OCI-LY3 (cell line): ENCODE measurements around the gene EPHA10.

Experiments
- H2AFZ ChIP-seq: fragments of 200-600, 300-600 bp; shearing (Covaris generic); 2 replicates; pipeline ENCODE4 v1.6.0; 2014; ENCODE audit warnings: antibody characterized with exemption, low read depth, low read length
- H3K27ac ChIP-seq: fragments of 200-600, 300-600 bp; sonication (generic); 2 replicates; pipeline ENCODE4 v1.5.1; 2014; ENCODE audit warnings: mild to moderate bottlenecking, low read length, moderate library complexity, mixed read lengths
- H3K27me3 ChIP-seq: fragments of 200-600, 300-600 bp; sonication (generic); 2 replicates; pipeline ENCODE4 v1.6.1; 2014; ENCODE audit warnings: low read depth, low read length, mixed read lengths
- H3K36me3 ChIP-seq: fragments of 200-600, 300-600 bp; sonication (generic); replicated peaks from 2 replicates; pipeline ENCODE3; 2014; ENCODE audit warnings: low read depth, low read length, mixed read lengths
- H3K4me1 ChIP-seq: fragments of 300-600, 200-600 bp; sonication (generic); 2 replicates; pipeline ENCODE4 v1.6.1; 2014; ENCODE audit warnings: low read length, mixed read lengths
- H3K4me2 ChIP-seq: fragments of 200-600, 300-600 bp; sonication (generic); 2 replicates; pipeline ENCODE4 v1.6.1; 2014; ENCODE audit warnings: low read length, mixed read lengths
- H3K4me3 ChIP-seq: fragments of 300-600, 200-600 bp; sonication (generic); 2 replicates; pipeline ENCODE4 v1.5.1; 2014; ENCODE audit warnings: antibody characterized with exemption, mild to moderate bottlenecking, low read length, moderate library complexity
- H3K79me2 ChIP-seq: fragments of 300-600, 200-600 bp; shearing (Covaris generic); 2 replicates; pipeline ENCODE4 v1.6.1; 2014; ENCODE audit warnings: mild to moderate bottlenecking, low read length, mixed read lengths
- H3K9ac ChIP-seq: fragments of 300-600, 200-600 bp; shearing (Covaris generic); 2 replicates; pipeline ENCODE4 v1.6.0; 2014; ENCODE audit warnings: mild to moderate bottlenecking, low read length, moderate library complexity
- H3K9me3 ChIP-seq: fragments of 200-600, 300-600 bp; shearing (Covaris generic); 2 replicates; pipeline ENCODE4 v1.6.1; 2014; ENCODE audit warnings: low read length, mixed read lengths; ENCODE audit not compliant: insufficient read depth
- H4K20me1 ChIP-seq: fragments of 200-600, 300-600 bp; sonication (generic); 2 replicates; pipeline ENCODE4 v1.6.1; 2016; ENCODE audit warnings: low read length, mixed read lengths; ENCODE audit not compliant: insufficient read depth
- CTCF ChIP-seq: fragments of 200-600, 300-600 bp; sonication (generic); IDR thresholded peaks from 2 replicates; pipeline ENCODE4 v1.5.1; 2014; ENCODE audit warnings: antibody characterized with exemption, low read length, low read depth
- EZH2phosphoT487 ChIP-seq: fragments of 200-600 bp; shearing (Covaris generic); IDR thresholded peaks from 2 replicates; pipeline ENCODE4 v1.6.1; 2018; ENCODE audit warnings: antibody characterized with exemption, mixed run types, low read depth

EPHA10 gene

GRCh38 chr1:37666241-37666867 is 98.6 kb downstream of the EPHA10 start:
- no peaks in the 10 kb centered on the region for H3K27me3 ChIP-seq
- H3K4me1 ChIP-seq, result peaks cover 7% of the 10 kb centered on the region
- H3K4me2 ChIP-seq, result no peak overlapping the region
- TF ChIP-seq EZH2phosphoT487, result no peak
- TF ChIP-seq CTCF, result no peak
- no peaks in the 10 kb centered on the region for H3K79me2 ChIP-seq
- no peak overlapping the region for H3K4me3 ChIP-seq
- H4K20me1 ChIP-seq, result no peaks in the 10 kb centered on the region
- no peak overlapping the region for H3K9ac ChIP-seq
- H3K9me3 ChIP-seq, result no peaks in the 10 kb centered on the region
- H3K27ac ChIP-seq, result no peak overlapping the region
- H2AFZ ChIP-seq, result no peak overlapping the region
- no peaks in the 10 kb centered on the region for H3K36me3 ChIP-seq
